ENCODE data around the gene ADRA2C. TPM values are rescaled to one million over a fixed set of nuclear protein-coding genes. Genes with fewer than 3 reads are reported as not detected.

ADRA2C gene
- total RNA-seq, 2 experiments from 2014 or later = not detected

- H3K27me3 Mint-ChIP-seq = peaks cover 10% of the 10 kb centered on the region
- H3K4me1 Mint-ChIP-seq = no peaks in the 10 kb centered on the region
- H3K9me3 Mint-ChIP-seq (ENCODE audit: low read depth) = no peaks in the 10 kb centered on the region
- H3K27ac Mint-ChIP-seq = no peak overlapping the region
- ATAC-seq = no peak
- H3K4me3 Mint-ChIP-seq = no peak overlapping the region
- ChIA-PET CTCF (no interaction called here), POLR2A (no interaction called here)
- H3K36me3 Mint-ChIP-seq (ENCODE audit: low read depth) = no peaks in the 10 kb centered on the region
- intact Hi-C loops (cut with DNase I, micrococcal nuclease) = no loop called here
- no peak for DNase-seq
Observed at GRCh38 chr4:3805731-3806130, 39.5 kb downstream of the ADRA2C start.

GRCh38 chr4:3807311-3807710 lies 41.1 kb downstream of the ADRA2C start:
- no peaks in the 10 kb centered on the region for H3K9me3 Mint-ChIP-seq (ENCODE audit: low read depth)
- no peak overlapping the region for H3K4me3 Mint-ChIP-seq
- DNase-seq = no peak
- intact Hi-C loops (cut with DNase I, micrococcal nuclease) = no loop called here
- H3K36me3 Mint-ChIP-seq (ENCODE audit: low read depth) = no peaks in the 10 kb centered on the region
- ChIA-PET POLR2A (no interaction called here), CTCF (no interaction called here)
- peaks cover 10% of the 10 kb centered on the region for H3K27me3 Mint-ChIP-seq
- no peaks in the 10 kb centered on the region for H3K4me1 Mint-ChIP-seq
- no peak for ATAC-seq
- H3K27ac Mint-ChIP-seq = no peak overlapping the region

- H3K27me3 Mint-ChIP-seq = peaks cover 10% of the 10 kb centered on the region
- no peak overlapping the region for H3K27ac Mint-ChIP-seq
- intact Hi-C loops (cut with DNase I, micrococcal nuclease) = no loop called here
- CTCF ChIA-PET = interaction anchor here (0.7 kb wide), 2 partner anchors 84 to 471 kb away, joined by 3 read pairs; no protein-coding TSS in a partner anchor
- H3K9me3 Mint-ChIP-seq (ENCODE audit: low read depth) = no peaks in the 10 kb centered on the region
- H3K4me1 Mint-ChIP-seq = no peaks in the 10 kb centered on the region
- DNase-seq = no peak
- no peak overlapping the region for H3K4me3 Mint-ChIP-seq
- ATAC-seq = no peak
- no peaks in the 10 kb centered on the region for H3K36me3 Mint-ChIP-seq (ENCODE audit: low read depth)
- POLR2A ChIA-PET = no interaction called here
Observed at GRCh38 chr4:3807822-3808496, 41.8 kb downstream of the ADRA2C start.

GRCh38 chr4:3808597-3808996 lies 42.4 kb downstream of the ADRA2C start:
- no peak for ATAC-seq
- no peaks in the 10 kb centered on the region for H3K9me3 Mint-ChIP-seq (ENCODE audit: low read depth)
- no peak for DNase-seq
- ChIA-PET POLR2A (no interaction called here), CTCF (interaction anchor here (0.7 kb wide), 2 partner anchors 85 to 471 kb away, joined by 3 read pairs; no protein-coding TSS in a partner anchor)
- H3K36me3 Mint-ChIP-seq (ENCODE audit: low read depth) = no peaks in the 10 kb centered on the region
- no peak overlapping the region for H3K27ac Mint-ChIP-seq
- no peak overlapping the region for H3K4me3 Mint-ChIP-seq
- H3K4me1 Mint-ChIP-seq = no peaks in the 10 kb centered on the region
- peaks cover 10% of the 10 kb centered on the region for H3K27me3 Mint-ChIP-seq
- intact Hi-C loops (cut with DNase I, micrococcal nuclease) = no loop called here

GRCh38 chr4:3809028-3809427 lies 42.8 kb downstream of the ADRA2C start:
- Mint-ChIP-seq H3K27ac (no peak overlapping the region), H3K27me3 (peaks cover 10% of the 10 kb centered on the region), H3K36me3 (ENCODE audit: low read depth) (no peaks in the 10 kb centered on the region), H3K4me3 (no peak overlapping the region), H3K4me1 (no peaks in the 10 kb centered on the region), H3K9me3 (ENCODE audit: low read depth) (no peaks in the 10 kb centered on the region)
- ATAC-seq (no peak), DNase-seq (no peak)
- intact Hi-C loops (cut with DNase I, micrococcal nuclease) = no loop called here
- ChIA-PET POLR2A (no interaction called here), CTCF (no interaction called here)

- no peaks in the 10 kb centered on the region for H3K9me3 Mint-ChIP-seq (ENCODE audit: low read depth)
- no peak for ATAC-seq
Observed at GRCh38 chr4:3809451-3810110, 43.4 kb downstream of the ADRA2C start.

GRCh38 chr4:3810111-3810680 lies 44.0 kb downstream of the ADRA2C start:
- H3K4me1 Mint-ChIP-seq = no peaks in the 10 kb centered on the region
- H3K9me3 Mint-ChIP-seq (ENCODE audit: low read depth) = no peaks in the 10 kb centered on the region
- peaks cover 10% of the 10 kb centered on the region for H3K27me3 Mint-ChIP-seq
- no peak overlapping the region for H3K27ac Mint-ChIP-seq
- DNase-seq = no peak
- POLR2A ChIA-PET = no interaction called here
- no peak for ATAC-seq
- intact Hi-C loops (cut with DNase I, micrococcal nuclease) = no loop called here
- CTCF ChIA-PET = no interaction called here
- no peak overlapping the region for H3K4me3 Mint-ChIP-seq
- no peaks in the 10 kb centered on the region for H3K36me3 Mint-ChIP-seq (ENCODE audit: low read depth)

More at GRCh38 chr4:3809451-3810110, 43.4 kb downstream of the ADRA2C start:
- Mint-ChIP-seq H3K4me1 (no peaks in the 10 kb centered on the region), H3K27ac (no peak overlapping the region), H3K4me3 (no peak overlapping the region), H3K36me3 (ENCODE audit: low read depth) (no peaks in the 10 kb centered on the region), H3K27me3 (peaks cover 10% of the 10 kb centered on the region)
- no peak for DNase-seq
- intact Hi-C loops (cut with DNase I, micrococcal nuclease) = no loop called here
- ChIA-PET POLR2A (no interaction called here), CTCF (no interaction called here)

- no peaks in the 10 kb centered on the region for H3K4me1 Mint-ChIP-seq
- H3K27me3 Mint-ChIP-seq = peaks cover 10% of the 10 kb centered on the region
- H3K36me3 Mint-ChIP-seq (ENCODE audit: low read depth) = no peaks in the 10 kb centered on the region
- ChIA-PET POLR2A (no interaction called here), CTCF (no interaction called here)
- no peak overlapping the region for H3K4me3 Mint-ChIP-seq
- DNase-seq (no peak), ATAC-seq (no peak)
- intact Hi-C loops (cut with DNase I, micrococcal nuclease) = no loop called here
- no peak overlapping the region for H3K27ac Mint-ChIP-seq
- no peaks in the 10 kb centered on the region for H3K9me3 Mint-ChIP-seq (ENCODE audit: low read depth)
Observed at GRCh38 chr4:3810796-3811485, 44.8 kb downstream of the ADRA2C start.

GRCh38 chr4:3811621-3812020 lies 45.4 kb downstream of the ADRA2C start:
- ATAC-seq (no peak), DNase-seq (no peak)

GRCh38 chr4:3812211-3812934 lies 46.2 kb downstream of the ADRA2C start:
- ChIA-PET CTCF (no interaction called here), POLR2A (no interaction called here)
- no peak overlapping the region for H3K27ac Mint-ChIP-seq
- no peak for ATAC-seq
- H3K36me3 Mint-ChIP-seq (ENCODE audit: low read depth) = no peaks in the 10 kb centered on the region
- H3K9me3 Mint-ChIP-seq (ENCODE audit: low read depth) = no peaks in the 10 kb centered on the region
- no peak overlapping the region for H3K4me3 Mint-ChIP-seq
- no peak for DNase-seq
- no peaks in the 10 kb centered on the region for H3K4me1 Mint-ChIP-seq
- peaks cover 10% of the 10 kb centered on the region for H3K27me3 Mint-ChIP-seq
- intact Hi-C loops (cut with DNase I, micrococcal nuclease) = no loop called here

More at GRCh38 chr4:3811621-3812020, 45.4 kb downstream of the ADRA2C start:
- intact Hi-C loops (cut with DNase I, micrococcal nuclease) = no loop called here
- no peaks in the 10 kb centered on the region for H3K36me3 Mint-ChIP-seq (ENCODE audit: low read depth)
- no peaks in the 10 kb centered on the region for H3K4me1 Mint-ChIP-seq
- no peak overlapping the region for H3K27ac Mint-ChIP-seq
- H3K9me3 Mint-ChIP-seq (ENCODE audit: low read depth) = no peaks in the 10 kb centered on the region
- ChIA-PET POLR2A (no interaction called here), CTCF (no interaction called here)
- no peak overlapping the region for H3K4me3 Mint-ChIP-seq
- peaks cover 10% of the 10 kb centered on the region for H3K27me3 Mint-ChIP-seq

GRCh38 chr4:3813151-3814052 lies 47.2 kb downstream of the ADRA2C start:
- DNase-seq (no peak), ATAC-seq (no peak)
- H3K27ac Mint-ChIP-seq = no peak overlapping the region
- H3K36me3 Mint-ChIP-seq (ENCODE audit: low read depth) = no peaks in the 10 kb centered on the region
- ChIA-PET POLR2A (no interaction called here), CTCF (no interaction called here)
- H3K9me3 Mint-ChIP-seq (ENCODE audit: low read depth) = no peaks in the 10 kb centered on the region
- no peak overlapping the region for H3K4me3 Mint-ChIP-seq
- no peaks in the 10 kb centered on the region for H3K4me1 Mint-ChIP-seq
- intact Hi-C loops (cut with DNase I, micrococcal nuclease) = no loop called here
- H3K27me3 Mint-ChIP-seq = peaks cover 7% of the 10 kb centered on the region
